HL-60 (cell line): Measurements from ENCODE around the gene IGFBP4.

Source experiments
- TF ChIP-seq, protein P1 (sequence below): IDR thresholded peaks from 2 replicates; pipeline ENCODE4 v1.6.1; 2012; ENCODE audit warnings: low read depth; ENCODE audit not compliant: insufficient replicate concordance
- TF ChIP-seq, protein P2 (sequence below): IDR thresholded peaks from one replicate; pipeline ENCODE4 v1.5.1; 2011; ENCODE audit warnings: low read length, control low read depth, inconsistent platforms; ENCODE audit not compliant: insufficient read depth

DNA sequence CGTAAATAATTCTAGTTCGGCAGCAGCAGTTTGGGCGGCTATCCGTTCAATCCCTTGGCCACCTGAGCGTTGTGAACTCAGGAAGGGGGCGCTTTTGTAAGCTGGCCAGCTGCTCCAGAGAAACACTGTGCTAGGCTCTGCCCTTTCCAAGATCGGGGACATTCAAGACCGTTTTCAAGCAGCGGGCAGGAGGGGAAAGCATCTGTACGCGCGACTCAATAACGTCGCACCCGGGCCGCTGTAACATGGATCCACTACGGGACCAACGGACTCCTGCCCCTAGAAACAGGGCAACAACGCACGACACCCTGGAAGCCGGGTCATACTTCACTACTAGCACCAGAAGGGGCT lies 26.0 kb upstream of the IGFBP4 start:
- TF ChIP-seq, protein P1, sequence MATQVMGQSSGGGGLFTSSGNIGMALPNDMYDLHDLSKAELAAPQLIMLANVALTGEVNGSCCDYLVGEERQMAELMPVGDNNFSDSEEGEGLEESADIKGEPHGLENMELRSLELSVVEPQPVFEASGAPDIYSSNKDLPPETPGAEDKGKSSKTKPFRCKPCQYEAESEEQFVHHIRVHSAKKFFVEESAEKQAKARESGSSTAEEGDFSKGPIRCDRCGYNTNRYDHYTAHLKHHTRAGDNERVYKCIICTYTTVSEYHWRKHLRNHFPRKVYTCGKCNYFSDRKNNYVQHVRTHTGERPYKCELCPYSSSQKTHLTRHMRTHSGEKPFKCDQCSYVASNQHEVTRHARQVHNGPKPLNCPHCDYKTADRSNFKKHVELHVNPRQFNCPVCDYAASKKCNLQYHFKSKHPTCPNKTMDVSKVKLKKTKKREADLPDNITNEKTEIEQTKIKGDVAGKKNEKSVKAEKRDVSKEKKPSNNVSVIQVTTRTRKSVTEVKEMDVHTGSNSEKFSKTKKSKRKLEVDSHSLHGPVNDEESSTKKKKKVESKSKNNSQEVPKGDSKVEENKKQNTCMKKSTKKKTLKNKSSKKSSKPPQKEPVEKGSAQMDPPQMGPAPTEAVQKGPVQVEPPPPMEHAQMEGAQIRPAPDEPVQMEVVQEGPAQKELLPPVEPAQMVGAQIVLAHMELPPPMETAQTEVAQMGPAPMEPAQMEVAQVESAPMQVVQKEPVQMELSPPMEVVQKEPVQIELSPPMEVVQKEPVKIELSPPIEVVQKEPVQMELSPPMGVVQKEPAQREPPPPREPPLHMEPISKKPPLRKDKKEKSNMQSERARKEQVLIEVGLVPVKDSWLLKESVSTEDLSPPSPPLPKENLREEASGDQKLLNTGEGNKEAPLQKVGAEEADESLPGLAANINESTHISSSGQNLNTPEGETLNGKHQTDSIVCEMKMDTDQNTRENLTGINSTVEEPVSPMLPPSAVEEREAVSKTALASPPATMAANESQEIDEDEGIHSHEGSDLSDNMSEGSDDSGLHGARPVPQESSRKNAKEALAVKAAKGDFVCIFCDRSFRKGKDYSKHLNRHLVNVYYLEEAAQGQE, result no peak
- TF ChIP-seq, protein P2, sequence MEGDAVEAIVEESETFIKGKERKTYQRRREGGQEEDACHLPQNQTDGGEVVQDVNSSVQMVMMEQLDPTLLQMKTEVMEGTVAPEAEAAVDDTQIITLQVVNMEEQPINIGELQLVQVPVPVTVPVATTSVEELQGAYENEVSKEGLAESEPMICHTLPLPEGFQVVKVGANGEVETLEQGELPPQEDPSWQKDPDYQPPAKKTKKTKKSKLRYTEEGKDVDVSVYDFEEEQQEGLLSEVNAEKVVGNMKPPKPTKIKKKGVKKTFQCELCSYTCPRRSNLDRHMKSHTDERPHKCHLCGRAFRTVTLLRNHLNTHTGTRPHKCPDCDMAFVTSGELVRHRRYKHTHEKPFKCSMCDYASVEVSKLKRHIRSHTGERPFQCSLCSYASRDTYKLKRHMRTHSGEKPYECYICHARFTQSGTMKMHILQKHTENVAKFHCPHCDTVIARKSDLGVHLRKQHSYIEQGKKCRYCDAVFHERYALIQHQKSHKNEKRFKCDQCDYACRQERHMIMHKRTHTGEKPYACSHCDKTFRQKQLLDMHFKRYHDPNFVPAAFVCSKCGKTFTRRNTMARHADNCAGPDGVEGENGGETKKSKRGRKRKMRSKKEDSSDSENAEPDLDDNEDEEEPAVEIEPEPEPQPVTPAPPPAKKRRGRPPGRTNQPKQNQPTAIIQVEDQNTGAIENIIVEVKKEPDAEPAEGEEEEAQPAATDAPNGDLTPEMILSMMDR, result no peak
